Calu3 (cell line): Measurements from ENCODE around the gene CHRNB1. TPM values are rescaled to one million over a fixed set of nuclear protein-coding genes. Genes with fewer than 3 reads are reported as not detected.

Experiments used
- BruUV-seq: library from RNA; stranded (reverse); fragments of 400-500 nt; replicated peaks from 2 replicates; lab custom pipeline; 2021; lab: Mats Ljungman, UMichigan
- CTCF ChIA-PET: fragments of 300-600 bp; sonication (Branson Sonifier 250); formaldehyde crosslinking; loops from one replicate; lab custom pipeline; 2022; ENCODE audit warnings: antibody characterized with exemption; lab: Charles Lee
- DNase-seq: peaks from one replicate; pipeline ENCODE4 v3.0.0; 2022
- H3K27ac Mint-ChIP-seq: one replicate; pipeline ENCODE4 v1.8.0; 2022; ENCODE audit warnings: mixed read lengths; ENCODE audit not compliant: unreplicated experiment
- H3K27me3 Mint-ChIP-seq: one replicate; pipeline ENCODE4 v1.8.0; 2022; ENCODE audit warnings: mixed read lengths; ENCODE audit not compliant: unreplicated experiment
- H3K36me3 Mint-ChIP-seq: one replicate; pipeline ENCODE4 v1.8.0; 2022; ENCODE audit warnings: mild to moderate bottlenecking, moderate library complexity, mixed read lengths; ENCODE audit not compliant: insufficient read depth, unreplicated experiment
- H3K4me1 Mint-ChIP-seq: one replicate; pipeline ENCODE4 v1.8.0; 2022; ENCODE audit warnings: mild to moderate bottlenecking, low read depth, mixed read lengths; ENCODE audit not compliant: unreplicated experiment
- H3K4me3 Mint-ChIP-seq: one replicate; pipeline ENCODE4 v1.8.0; 2022; ENCODE audit warnings: mild to moderate bottlenecking, low read depth, moderate library complexity, mixed read lengths; ENCODE audit not compliant: unreplicated experiment
- H3K9me3 Mint-ChIP-seq: one replicate; pipeline ENCODE4 v1.8.0; 2022; ENCODE audit warnings: low read depth, mixed read lengths; ENCODE audit not compliant: unreplicated experiment
- CTCF ChIP-seq: fragments of 200-600 bp; IDR thresholded peaks from one replicate; pipeline ENCODE4 v1.8.0; 2022; ENCODE audit warnings: antibody characterized with exemption; ENCODE audit not compliant: unreplicated experiment
- intact Hi-C: fragments of 100-400 bp; cut with micrococcal nuclease; formaldehyde crosslinking; loops from one replicate; pipeline ENCODE4 v1.10.0; 2022; ENCODE audit not compliant: unreplicated experiment
- total RNA-seq: library from RNA; stranded (reverse); gene quantifications from 2 replicates; pipeline ENCODE4 v1.2.3, GENCODE V29; 2022

CHRNB1 gene
- total RNA-seq, 1 experiment from 2014 or later = 2.4 TPM

- Mint-ChIP-seq H3K36me3 (peaks cover 29% of the 10 kb centered on the region), H3K9me3 (no peaks in the 10 kb centered on the region), H3K4me3 (no peak overlapping the region), H3K27ac (no peak overlapping the region), H3K27me3 (no peaks in the 10 kb centered on the region), H3K4me1 (peaks cover 48% of the 10 kb centered on the region)
- DNase-seq = no peak
- BruUV-seq = no TSS peak
- CTCF ChIA-PET = no interaction called here
- intact Hi-C loops = no loop called here
- TF ChIP-seq CTCF = no peak
These were observed 45.3 kb downstream of the CHRNB1 start for GRCh38 chr17:7490144-7490543.

- DNase-seq = no peak
- H3K4me3 Mint-ChIP-seq = no peak overlapping the region
- intact Hi-C loops = no loop called here
- H3K36me3 Mint-ChIP-seq = peaks cover 21% of the 10 kb centered on the region
- BruUV-seq = no TSS peak
- no peak overlapping the region for H3K27ac Mint-ChIP-seq
- peaks cover 36% of the 10 kb centered on the region for H3K4me1 Mint-ChIP-seq
- H3K9me3 Mint-ChIP-seq = no peaks in the 10 kb centered on the region
- no peaks in the 10 kb centered on the region for H3K27me3 Mint-ChIP-seq
- TF ChIP-seq CTCF = no peak
- CTCF ChIA-PET = no interaction called here
These were observed 46.7 kb downstream of the CHRNB1 start for GRCh38 chr17:7491583-7491982.

DNA sequence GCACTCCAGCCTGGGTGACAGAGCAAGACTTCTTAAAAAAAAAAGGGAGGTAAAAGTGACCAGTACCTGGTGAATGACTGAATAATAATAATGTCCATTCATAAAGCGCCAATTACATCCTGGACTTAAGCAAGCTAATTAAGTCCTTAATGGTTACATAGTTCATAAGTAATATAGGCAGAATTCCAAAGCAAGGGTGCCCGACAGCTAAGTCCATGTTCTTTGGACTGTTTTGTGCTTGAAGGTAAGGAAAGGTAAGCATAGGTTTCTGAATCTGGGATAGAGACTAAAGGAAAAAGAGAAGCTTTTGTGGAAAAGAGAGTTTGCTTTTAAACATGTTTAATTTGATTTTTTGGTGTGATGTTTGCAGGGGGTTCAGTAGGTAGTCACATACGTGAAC, 49.1 kb downstream of the CHRNB1 start:
- CTCF ChIA-PET = no interaction called here
- Mint-ChIP-seq H3K4me1 (peaks cover 24% of the 10 kb centered on the region), H3K27ac (peak overlapping the region; percentile 42), H3K4me3 (no peak overlapping the region), H3K9me3 (no peaks in the 10 kb centered on the region), H3K27me3 (no peaks in the 10 kb centered on the region), H3K36me3 (peaks cover 26% of the 10 kb centered on the region)
- intact Hi-C loops = no loop called here
- DNase-seq = no peak
- no peak for TF ChIP-seq CTCF
- no TSS peak for BruUV-seq

- intact Hi-C loops = no loop called here
- DNase-seq = no peak
- no peak for TF ChIP-seq CTCF
- Mint-ChIP-seq H3K9me3 (no peaks in the 10 kb centered on the region), H3K4me1 (peaks cover 17% of the 10 kb centered on the region), H3K4me3 (no peak overlapping the region), H3K27ac (no peak overlapping the region), H3K36me3 (peaks cover 38% of the 10 kb centered on the region), H3K27me3 (no peaks in the 10 kb centered on the region)
- CTCF ChIA-PET = no interaction called here
- BruUV-seq = no TSS peak
These were observed 51.1 kb downstream of the CHRNB1 start for GRCh38 chr17:7495906-7496434.
